ENCODE data around the gene CXCL5.

Gene CXCL5

DNA sequence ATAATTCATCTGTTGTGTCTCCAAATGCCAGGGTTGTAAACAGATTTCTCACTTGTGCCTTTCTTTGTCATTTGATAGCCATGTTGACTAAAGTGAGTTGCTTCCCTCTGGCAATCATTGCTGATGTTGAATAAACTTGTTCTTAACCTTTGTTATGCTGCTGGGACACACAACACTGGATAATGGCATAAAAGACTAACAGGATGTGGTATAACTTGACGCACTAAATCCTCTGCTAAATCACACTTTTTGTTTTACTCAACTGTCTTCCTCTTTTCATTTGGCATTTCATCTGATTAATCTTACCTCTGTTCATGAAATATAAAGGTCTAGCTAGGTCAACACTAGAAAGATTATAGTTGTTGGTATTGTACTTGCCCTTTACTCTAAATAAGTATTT is 17.6 kb upstream of the CXCL5 start:
- no peak for TF ChIP-seq CTCF (IDR thresholded peaks at IDR 0.05; ENCODE audit: low read depth, low read length)
- no peak for DNase-seq (ENCODE audit: extremely low read depth, low read depth)

DNA sequence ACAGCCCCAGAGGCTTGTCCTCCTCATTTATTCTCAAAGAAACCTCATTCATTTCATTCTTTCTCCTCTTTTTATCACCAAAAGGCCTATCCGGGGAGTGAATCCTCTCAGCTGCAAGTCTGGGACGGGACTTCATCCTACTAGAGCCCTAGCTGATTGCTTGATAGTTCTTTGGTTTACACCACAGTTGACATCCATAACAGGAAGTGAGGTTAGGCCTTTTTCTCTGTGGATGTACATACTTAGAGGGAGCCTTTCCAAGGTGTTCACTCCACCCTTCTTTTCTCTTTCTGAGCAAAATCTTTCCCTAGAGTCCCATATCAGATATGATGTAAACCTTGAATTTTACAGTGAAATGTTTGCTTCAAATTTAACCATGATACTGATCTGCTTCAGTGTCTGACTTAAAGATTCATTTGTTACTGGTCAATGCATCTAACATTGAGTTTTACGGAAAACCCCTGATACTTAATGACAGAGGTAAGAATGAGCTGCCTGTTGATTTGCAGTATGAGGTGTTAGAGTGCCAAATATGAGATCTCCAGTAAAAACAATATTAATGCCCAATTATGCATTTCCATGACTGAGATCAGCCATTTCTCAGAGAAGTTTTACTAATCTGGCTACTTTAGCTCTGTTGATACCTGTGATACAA is 16.8 kb upstream of the CXCL5 start:
- DNase-seq (ENCODE audit: extremely low read depth, low read depth), result no peak
- no peak for TF ChIP-seq CTCF (IDR thresholded peaks at IDR 0.05; ENCODE audit: low read depth, low read length)

- TF ChIP-seq CTCF (IDR thresholded peaks at IDR 0.05; ENCODE audit: low read depth, low read length), result no peak
- no peak for DNase-seq (ENCODE audit: extremely low read depth, low read depth)
Measured at GRCh38 chr4:74014332-74014731, 15.9 kb upstream of the CXCL5 start.

- no peak for DNase-seq (ENCODE audit: extremely low read depth, low read depth)
- no peak for TF ChIP-seq CTCF (IDR thresholded peaks at IDR 0.05; ENCODE audit: low read depth, low read length)
Measured at GRCh38 chr4:74013264-74013663, 14.8 kb upstream of the CXCL5 start.

- no peak for DNase-seq (ENCODE audit: extremely low read depth, low read depth)
- TF ChIP-seq CTCF (IDR thresholded peaks at IDR 0.05; ENCODE audit: low read depth, low read length), result no peak
Measured at GRCh38 chr4:74012130-74012529, 13.7 kb upstream of the CXCL5 start.

DNA sequence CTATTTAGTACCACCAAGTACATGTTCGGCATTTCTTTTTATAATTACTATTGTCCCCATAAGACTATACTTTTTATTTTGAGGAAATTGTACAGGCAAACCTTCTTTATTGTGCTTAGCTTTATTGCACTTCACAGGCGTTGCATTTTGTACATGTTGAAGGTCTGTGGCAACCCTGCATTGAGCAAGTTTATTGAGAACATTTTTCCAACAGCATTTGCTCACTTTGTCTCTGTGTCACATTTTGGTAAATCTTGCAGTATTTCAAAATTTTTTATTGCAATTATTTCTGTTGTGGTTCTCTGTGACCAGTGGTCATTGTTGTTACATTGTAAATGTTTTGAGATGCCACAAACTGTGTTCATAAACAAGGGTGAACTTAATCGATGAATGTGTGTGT is 10.8 kb upstream of the CXCL5 start:
- no peak for TF ChIP-seq CTCF (IDR thresholded peaks at IDR 0.05; ENCODE audit: low read depth, low read length)
- DNase-seq (ENCODE audit: extremely low read depth, low read depth), result no peak

- TF ChIP-seq CTCF (IDR thresholded peaks at IDR 0.05; ENCODE audit: low read depth, low read length), result no peak
- DNase-seq (ENCODE audit: extremely low read depth, low read depth), result no peak
Measured at GRCh38 chr4:74006009-74006476, 7.6 kb upstream of the CXCL5 start.
